ENCODE data around the gene SSH2.
A peak's percentile ranks its signal among the peaks of the same experiment; 100 is the strongest.

DNA sequence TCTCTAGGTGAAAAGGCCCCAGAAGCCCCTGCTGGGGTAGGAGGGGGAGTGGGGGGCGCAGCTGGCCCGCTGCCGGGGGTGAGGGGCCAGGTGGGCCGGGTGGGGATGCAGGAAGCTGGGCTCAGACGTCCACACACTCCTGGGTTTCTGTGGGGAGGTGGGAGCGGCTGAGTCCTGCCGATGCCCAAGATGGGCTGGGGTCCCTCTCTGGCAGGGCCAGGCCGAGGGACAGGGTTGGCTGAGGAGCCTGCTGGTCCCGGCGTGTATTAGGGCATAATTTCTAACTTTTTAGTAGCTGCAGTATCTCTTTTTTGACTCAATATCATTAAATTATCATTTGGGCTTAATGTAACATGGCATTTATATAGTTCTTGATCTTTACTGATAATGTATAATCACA lies 185.9 kb downstream of the SSH2 start:
- peak; percentile 61 for TF ChIP-seq GATA2 (IDR thresholded peaks at IDR 0.05; ENCODE audit: low read depth, low read length)
- peak; percentile 34; the same call in 1 of the 2 replicates for TF ChIP-seq GATA3 (IDR thresholded peaks at IDR 0.05; ENCODE audit: low read depth, low read length)
